IMR-90 (cell line): Measurements from ENCODE around the gene DCD.

Source experiments
- CTCF ChIP-seq: conservative IDR thresholded peaks from 2 replicates; pipeline ENCODE4 v1.5.1; 2012; ENCODE audit warnings: mild to moderate bottlenecking, low read depth, low read length, improper control_type of control experiment
- POLR2A ChIP-seq: IDR thresholded peaks from 2 replicates; pipeline ENCODE4 v1.6.1; 2012; ENCODE audit warnings: mild to moderate bottlenecking, low read depth, low read length
- RCOR1 ChIP-seq: IDR thresholded peaks from 2 replicates; pipeline ENCODE4 v1.6.1; 2012; ENCODE audit warnings: mild to moderate bottlenecking, low read length, improper control_type of control experiment; ENCODE audit not compliant: insufficient replicate concordance
- TF ChIP-seq, protein P1 (sequence below): fragments of 150-350 bp; IDR thresholded peaks from 2 replicates; pipeline ENCODE4 v1.6.1; 2017; ENCODE audit warnings: mild to moderate bottlenecking, antibody characterized with exemption, low read length, low read depth

DNA sequence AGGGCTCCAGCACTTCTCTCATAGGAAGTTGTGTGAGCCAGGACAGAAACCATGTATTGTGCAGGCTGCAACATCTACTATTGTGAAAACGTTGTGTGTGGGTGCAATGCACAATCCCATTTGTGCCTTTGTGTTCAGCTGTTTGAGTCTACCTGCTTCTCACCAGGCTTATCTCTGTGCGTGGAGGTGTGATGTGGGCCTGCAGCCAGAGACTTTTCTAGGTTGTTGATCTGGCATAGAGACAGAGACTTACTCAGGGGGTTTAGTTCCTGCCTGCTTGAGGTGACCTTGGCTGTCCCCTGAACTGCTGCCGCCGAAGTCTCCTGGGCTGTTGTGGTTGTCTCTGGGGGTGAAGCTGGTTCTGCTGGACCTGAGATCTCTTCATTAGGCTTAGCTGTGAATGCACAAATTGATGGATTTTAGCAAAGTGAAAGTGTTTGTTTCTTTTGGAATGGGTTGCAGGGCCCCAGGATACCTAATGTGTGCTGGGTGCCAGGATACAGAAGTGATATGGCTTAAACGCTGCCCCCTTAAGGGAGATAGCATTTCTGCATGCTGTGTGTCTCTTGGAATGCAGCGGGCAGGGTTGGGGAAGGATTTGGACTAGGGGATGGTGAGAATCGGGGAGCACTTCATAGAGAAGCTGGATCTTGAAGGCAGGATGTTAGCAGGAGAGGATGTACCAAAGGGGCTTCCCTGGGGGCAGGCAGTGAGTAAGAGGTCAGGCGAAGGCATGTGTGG lies 16.0 kb downstream of the DCD start:
- TF ChIP-seq CTCF: no peak
- TF ChIP-seq, protein P1, sequence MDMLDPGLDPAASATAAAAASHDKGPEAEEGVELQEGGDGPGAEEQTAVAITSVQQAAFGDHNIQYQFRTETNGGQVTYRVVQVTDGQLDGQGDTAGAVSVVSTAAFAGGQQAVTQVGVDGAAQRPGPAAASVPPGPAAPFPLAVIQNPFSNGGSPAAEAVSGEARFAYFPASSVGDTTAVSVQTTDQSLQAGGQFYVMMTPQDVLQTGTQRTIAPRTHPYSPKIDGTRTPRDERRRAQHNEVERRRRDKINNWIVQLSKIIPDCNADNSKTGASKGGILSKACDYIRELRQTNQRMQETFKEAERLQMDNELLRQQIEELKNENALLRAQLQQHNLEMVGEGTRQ: no peak
- no peak for TF ChIP-seq RCOR1
- no peak for TF ChIP-seq POLR2A
